Ammon's horn (tissue), 1 donor: ENCODE measurements around the gene SCFD1.
"Not testable (repeated sequence)": the region's sequence is repeated elsewhere in the genome, so short reads cannot be mapped to it uniquely, and the experiment has no call there.

Experiments
- DNase-seq: peaks from one replicate; pipeline ENCODE4 v3.0.0-alpha.2; 2016; ENCODE audit warnings: low spot score

The SCFD1 gene

GRCh38 chr14:30678926-30679431 lies 56.9 kb downstream of the SCFD1 start:
- no peak for DNase-seq

DNA sequence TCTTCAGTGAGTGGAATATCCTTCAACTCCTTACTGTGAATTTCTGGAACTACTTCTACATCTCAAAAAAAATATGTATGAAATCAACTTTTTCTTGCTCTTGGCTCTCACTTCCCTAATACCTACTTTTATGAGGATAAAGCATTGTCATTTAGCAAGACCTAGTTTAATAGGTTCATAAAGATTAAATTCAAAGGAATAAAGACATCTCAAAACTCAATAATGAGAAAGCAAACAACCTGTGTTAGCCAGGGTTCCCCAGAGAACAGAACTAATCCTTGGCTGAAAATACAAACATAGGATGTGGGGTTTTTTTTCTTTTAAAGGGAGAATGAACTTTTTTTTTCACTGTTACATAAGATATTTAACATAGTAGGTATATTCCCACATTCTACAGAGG lies 57.9 kb downstream of the SCFD1 start:
- no peak for DNase-seq

DNA sequence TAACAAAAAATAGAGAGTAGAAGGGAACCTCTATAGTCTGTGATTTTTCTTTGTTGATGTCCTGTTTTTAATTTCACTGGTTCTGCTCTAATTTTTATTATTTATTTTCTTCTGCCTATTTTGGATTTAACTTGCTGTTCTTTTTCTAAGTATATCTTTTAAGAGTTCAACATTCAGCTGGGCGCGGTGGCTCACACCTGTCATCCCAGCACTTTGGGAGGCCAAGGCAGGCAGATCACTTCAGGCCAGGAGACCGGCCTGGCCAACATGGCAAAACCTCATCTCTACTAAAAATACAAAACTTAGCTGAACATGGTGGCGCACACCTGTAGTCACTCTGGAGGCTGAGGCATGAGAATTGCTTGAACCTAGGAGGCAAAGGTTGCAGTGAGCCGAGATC lies 58.7 kb downstream of the SCFD1 start:
- DNase-seq, result not testable (repeated sequence)

DNA sequence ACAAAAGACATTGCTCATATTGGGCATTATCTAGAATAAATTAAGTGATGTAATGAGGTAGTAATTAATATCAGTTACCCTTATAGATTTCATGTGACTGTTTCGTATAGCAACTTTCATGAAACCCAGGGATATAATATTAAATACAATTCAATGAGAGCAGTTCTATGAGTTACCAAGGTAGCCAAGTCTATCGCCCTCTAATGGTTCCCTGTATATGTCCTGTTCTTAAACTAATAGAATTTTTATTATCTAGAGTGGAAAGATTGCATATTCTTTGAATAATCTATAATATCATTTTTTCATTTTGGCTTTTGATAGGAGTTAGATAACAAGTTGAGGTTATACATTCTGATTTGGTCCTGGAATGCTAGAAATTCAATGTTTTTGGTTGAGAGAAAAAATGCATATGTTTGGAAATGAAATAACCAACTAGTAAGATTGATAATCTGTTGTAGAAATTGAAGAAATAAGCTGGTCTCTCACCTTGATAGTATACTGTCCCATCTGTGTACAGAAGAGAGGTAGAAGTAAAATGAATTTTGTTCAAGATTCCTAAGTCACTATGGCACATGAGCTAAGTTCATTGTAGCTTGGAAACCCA lies 59.7 kb downstream of the SCFD1 start:
- DNase-seq, result no peak

- not testable (repeated sequence) for DNase-seq
Measured at GRCh38 chr14:30690487-30691355, 68.6 kb downstream of the SCFD1 start.

DNA sequence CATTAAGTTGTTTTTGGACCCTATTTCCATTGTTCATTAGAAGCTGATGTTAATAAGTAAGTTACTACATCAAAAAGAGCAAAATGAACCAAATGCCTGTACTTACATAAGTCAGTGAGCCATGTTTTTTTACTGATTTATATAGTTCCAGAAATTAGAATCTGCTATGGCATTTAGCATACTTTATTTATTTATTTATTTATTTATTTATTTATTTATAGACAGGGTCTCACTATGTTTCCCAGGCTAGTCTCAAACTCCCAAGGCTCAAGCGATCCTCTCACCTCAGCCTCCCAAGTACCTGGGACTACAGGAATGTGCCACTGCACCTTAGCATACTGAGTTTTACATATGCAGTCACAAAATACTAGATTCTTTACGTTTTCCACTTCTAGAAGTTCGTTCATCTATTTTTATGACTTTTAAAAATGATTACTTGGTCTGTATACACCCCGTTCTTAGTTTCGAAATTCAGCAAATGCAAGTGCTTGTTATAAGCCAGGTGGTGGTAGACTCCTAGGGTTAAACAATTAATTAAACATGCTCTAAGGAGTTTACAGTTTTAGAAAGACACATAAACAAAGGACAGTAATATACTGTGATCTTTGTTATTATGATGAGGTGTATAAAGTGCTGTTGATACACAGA lies 69.8 kb downstream of the SCFD1 start:
- DNase-seq, result no peak

DNA sequence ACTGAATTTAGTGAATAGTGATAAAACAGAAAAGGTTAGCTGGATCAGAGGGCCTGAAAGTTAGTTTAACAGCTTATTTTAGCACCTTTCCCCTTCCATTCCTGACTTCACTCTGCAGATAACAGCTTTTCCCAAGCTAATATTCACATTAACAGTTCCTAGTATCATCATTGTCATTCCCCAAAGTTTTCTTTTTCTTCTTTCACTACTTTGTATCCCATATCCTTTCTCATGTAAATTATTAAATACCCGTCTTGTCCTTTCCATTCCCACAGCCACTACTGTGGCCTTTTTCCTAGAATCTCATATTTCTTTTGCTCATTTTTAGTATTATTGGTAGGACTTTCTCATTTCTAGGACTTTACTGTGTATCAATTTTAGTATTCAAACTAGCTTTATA lies 70.5 kb downstream of the SCFD1 start:
- no peak for DNase-seq

- no peak for DNase-seq
Measured at GRCh38 chr14:30698463-30698862, 76.3 kb downstream of the SCFD1 start.

DNA sequence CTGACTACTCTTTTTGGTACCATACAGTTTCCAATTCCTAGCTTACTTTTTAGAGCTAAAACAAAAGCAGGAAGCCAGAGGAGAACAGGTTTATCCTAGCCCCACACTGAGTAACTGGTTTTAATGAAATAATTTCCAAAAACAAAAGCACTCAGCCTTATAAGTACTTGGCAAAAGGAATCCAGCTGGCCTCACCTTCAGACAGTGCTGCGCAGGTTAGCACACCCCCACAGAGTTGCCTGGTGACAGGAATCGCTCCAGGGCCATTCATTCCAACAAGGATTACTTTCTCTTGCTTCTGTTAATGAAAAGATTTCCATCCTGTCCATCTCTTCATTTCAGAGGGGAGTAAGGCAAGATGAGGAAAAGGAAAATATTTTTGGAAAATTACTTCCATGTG lies 84.6 kb downstream of the SCFD1 start:
- no peak for DNase-seq

DNA sequence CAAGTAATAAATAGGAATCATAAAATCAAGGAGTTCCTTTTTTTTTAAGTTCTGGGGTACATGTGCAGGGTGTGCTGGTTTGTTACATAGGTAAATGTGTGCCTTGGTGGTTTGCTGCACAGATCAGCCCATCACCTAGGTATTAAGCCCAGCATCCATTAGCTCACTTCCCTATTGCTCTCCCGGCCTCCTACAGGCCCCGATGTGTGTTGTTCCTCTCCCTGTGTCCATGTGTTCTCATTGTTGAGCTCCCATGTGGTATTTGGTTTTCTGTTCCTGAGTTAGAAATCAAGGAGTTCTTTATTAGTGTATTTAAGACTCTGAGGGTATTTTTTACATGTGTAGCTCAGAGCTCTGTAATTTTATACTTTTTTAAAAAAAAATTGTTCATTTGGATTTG lies 86.0 kb downstream of the SCFD1 start:
- no peak for DNase-seq

GRCh38 chr14:30709201-30709600 lies 87.1 kb downstream of the SCFD1 start:
- no peak for DNase-seq

GRCh38 chr14:30710876-30711275 lies 88.8 kb downstream of the SCFD1 start:
- no peak for DNase-seq

DNA sequence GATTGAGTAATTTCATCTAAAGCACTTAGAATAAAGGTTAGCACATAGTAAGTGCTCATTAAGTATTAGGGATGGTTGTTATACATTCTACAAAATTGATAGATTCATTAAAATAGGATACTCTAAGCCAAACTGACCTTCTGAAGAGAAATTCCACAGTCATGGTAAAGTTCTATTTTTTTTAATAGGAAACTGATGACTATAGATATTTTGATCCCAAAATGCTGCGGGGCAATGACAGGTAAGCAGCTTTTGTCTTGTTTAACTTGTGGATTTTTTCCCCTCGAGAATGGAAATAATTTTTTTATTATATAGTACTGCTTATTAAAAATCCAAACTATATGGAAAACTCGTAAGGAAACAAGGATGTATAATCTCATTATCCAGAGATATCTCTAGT lies 97.0 kb downstream of the SCFD1 start:
- DNase-seq, result no peak

DNA sequence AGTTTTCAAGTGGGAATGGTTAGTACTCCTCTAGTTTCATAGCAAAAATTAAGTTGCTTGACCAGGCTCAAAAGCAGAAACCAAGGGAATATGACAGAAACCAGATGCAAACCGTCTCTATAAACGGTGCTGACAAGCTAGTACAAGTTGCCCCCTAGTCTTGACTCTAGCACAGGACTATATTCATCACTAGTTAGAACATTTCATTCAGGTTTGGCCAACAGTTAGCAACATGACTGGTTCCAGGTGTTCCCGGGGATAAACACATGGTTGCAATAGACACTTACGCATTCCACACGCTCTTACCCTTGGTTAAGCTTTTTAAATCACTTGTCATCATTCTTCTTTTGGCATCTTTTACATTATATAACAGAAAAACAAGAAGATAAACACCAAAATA lies 103.6 kb downstream of the SCFD1 start:
- DNase-seq, result no peak

- DNase-seq, result no peak
Measured at GRCh38 chr14:30728471-30728870, 106.4 kb downstream of the SCFD1 start.

- DNase-seq, result no peak
Measured at GRCh38 chr14:30737916-30738315, 115.8 kb downstream of the SCFD1 start.

- no peak for DNase-seq
Measured at GRCh38 chr14:30738978-30739377, 116.9 kb downstream of the SCFD1 start.

DNA sequence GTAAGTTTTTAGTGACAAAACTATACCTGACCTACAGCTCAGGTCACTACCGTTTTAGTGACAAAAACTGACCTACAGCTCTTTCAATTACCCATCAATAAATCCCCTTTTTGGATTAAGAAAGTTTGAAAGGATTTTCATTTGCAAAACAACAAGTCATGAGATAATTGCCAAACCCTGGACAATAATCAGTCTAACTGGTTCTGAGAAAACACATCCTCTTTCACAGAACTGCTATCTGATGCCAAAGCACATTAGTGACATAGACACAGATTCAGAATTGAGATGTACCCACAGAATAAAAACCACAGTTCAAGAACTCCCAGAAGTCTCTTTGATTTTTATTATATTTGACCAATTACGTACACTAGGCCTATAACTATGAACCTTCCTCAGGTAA lies 126.2 kb downstream of the SCFD1 start:
- DNase-seq, result no peak

- DNase-seq, result no peak
Measured at GRCh38 chr14:30751646-30752416, 129.7 kb downstream of the SCFD1 start.

DNA sequence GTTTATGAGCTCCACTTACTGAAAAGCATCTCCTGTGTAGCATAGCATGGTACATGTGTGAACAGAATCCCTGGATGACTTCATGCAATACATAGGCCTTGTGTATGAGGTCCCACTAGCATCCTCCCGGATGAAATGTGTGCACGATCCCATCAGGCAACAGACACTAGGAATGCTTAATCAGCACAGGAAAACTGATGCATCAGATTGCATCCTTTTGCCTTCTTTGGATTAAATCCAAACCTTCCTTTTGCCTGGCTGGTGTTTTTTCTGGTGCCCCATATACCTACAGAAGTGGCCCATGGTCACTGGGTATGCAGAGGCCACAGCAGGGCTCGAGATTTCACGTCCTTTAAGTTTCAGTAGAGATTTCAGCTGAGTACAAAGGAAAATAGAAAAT lies 131.3 kb downstream of the SCFD1 start:
- DNase-seq, result no peak

DNA sequence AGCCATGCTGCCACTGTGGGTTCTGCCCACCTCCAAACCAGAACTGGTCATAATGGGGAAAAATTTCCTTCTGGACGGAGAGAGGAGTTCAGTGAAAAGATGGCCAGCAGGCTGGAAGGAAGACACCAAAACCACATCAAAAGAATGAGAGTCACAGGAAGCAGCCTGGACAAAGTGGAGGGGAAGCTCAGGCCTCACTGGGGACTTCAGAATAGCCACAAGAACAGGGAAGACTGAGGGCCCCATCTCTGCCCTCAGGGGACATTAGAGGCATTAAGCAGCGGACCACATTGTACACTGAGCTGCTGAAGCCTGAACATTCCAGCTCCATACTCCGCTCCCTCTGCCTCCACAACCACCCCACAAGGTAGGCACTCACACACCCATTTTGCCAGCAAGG lies 132.7 kb downstream of the SCFD1 start:
- no peak for DNase-seq

GRCh38 chr14:30756594-30756993 lies 134.5 kb downstream of the SCFD1 start:
- DNase-seq, result no peak
